Measurements from ENCODE around the gene RPL15.
"Not testable (repeated sequence)": the region's sequence is repeated elsewhere in the genome, so short reads cannot be mapped to it uniquely, and the experiment has no call there.

RPL15 gene

DNA sequence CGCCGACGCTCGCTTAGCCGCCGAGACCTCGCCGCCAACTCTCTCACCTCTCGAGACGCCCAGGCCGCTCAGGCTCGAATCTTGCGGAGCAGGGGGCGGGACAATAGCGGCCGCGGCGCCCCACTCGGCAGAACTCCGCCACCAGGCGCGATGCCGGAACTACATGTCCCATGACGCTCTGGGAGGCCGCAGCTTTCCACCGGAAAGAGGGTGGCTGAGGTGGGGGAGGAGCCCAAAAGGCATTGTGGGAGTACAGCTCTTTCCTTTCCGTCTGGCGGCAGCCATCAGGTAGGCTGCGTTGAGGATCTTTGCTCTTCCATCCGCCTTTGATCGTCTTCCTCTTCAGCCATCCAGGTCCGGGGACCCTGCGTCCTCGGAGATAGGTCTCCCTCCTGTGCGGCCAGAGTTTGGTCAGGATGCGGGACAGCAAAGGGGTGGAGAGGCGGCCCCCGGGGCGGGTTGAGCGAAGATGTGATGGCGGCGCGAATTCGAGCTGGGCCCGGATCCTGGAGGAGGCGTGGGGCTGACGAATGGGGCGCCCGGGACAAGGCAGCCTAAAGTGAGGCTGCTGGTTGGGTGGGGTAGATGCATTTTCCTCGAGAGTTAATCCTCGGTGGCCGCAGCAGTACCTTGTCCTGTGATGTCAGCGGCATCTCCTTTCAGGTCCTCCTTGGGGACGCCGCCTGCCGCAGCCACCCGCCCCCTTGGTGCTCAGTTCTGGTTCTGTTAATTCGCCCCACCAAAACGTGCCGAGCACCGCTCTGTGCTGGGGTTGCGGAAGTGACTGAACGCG is at the start of gene RPL15, which contains the start of gene NKIRAS1:
Gene RPL15, plus strand, starts transcription at position 247 of the 793 bp plus-strand sequence. CDS start 728 bp downstream, outside the sequence.
Gene NKIRAS1, minus strand, starts transcription at position 105 of the 793 bp plus-strand sequence. CDS start 6,086 bp downstream, outside the sequence.
- peak; percentile 98 for DNase-seq

DNA sequence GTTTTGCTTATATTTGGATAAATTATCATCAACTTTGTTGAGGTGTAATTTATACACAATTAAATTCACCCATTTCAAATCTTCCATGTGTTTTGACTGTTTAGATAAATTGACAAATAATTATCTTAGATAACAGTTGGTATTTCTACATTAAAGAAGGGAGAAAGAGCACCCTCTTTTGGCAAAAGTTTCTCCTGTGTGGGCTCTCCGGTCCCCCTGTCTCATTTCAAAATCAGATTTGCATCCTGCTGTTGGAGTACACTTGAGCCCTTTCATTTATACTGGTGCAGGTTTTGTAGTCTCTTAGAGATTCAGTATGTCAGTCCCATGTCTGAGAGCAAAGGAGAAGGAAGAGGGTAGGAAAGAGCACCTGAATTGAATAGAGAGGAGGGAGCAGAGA is 49.5 kb upstream of the RPL15 start:
- no peak for DNase-seq

DNA sequence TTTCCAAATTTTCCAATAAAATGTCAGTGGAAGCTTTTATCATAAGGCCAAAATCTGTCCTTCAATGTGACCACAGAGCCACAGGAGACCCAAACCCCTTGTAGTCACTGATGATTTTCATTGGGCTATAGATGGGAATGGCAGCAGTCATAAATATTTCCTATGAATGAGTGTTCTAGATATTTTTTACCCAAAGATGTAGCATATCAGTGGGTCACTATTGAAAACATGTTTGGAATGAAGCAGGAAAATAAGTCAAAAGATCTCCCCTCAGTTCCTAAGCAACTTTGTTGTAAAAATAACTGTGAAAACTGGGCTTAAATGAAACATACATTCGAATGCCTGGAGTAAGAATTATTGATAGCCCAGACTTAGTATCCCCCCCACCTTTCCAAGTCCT is 49.1 kb upstream of the RPL15 start:
- DNase-seq = peak; percentile 10

DNA sequence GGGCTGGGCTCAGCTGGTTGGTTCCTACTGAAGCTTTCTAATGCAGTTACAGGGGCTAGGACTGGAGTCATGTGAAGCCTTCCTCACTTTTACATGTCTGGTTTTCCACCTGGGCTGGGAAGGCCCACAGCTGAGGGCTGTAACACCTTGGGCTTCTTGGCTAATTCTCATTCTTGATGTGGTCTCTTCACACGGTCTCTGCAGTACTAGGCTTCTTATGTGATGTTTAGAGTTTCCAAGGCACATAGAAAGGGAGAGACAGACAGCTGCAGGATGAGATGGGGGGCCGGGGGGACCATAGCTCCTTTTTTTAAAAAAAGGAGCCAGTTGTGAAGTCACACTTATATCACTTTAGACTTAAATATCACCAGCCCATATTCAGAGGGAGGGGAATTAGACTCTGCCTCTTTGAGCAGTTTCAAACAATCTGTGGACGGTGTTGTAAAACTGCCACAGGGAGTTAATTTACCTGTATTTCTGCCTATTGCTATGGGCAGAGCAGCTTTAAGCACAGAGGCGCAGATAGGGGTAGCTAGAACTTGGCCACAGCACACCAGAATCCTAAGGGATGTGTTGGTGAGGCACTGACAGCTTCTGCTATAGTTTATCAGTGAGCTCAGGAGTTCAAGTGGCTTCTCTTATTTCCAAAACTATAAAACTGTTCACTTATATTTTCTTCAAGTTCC is 46.8 kb upstream of the RPL15 start:
- DNase-seq = no peak

DNA sequence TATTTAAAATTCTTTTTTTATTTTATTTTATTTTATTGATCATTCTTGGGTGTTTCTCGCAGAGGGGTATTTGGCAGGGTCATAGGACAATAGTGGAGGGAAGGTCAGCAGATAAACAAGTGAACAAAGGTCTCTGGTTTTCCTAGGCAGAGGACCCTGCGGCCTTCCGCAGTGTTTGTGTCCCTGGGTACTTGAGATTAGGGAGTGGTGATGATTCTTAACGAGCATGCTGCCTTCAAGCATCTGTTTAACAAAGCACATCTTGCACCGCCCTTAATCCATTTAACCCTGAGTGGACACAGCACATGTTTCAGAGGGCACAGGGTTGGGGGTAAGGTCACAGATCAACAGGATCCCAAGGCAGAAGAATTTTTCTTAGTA is 46.3 kb upstream of the RPL15 start:
- DNase-seq = not testable (repeated sequence)

DNA sequence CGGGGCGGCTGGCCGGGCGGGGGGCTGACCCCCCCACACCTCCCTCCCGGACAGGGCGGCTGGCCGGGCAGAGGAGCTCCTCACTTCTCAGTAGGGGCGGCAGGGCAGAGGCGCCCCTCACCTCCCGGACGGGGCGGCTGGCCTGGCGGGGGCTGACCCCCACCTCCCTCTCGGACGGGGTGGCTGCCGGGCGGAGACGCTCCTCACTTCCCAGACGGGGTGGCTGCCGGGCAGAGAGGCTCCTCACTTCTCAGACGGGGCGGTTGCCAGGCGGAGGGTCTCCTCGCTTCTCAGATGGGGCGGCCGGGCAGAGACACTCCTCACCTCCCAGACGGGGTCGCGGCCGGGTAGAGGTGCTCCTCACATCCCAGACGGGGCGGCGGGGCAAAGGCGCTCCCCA is 45.6 kb upstream of the RPL15 start:
- DNase-seq = not testable (repeated sequence)

DNA sequence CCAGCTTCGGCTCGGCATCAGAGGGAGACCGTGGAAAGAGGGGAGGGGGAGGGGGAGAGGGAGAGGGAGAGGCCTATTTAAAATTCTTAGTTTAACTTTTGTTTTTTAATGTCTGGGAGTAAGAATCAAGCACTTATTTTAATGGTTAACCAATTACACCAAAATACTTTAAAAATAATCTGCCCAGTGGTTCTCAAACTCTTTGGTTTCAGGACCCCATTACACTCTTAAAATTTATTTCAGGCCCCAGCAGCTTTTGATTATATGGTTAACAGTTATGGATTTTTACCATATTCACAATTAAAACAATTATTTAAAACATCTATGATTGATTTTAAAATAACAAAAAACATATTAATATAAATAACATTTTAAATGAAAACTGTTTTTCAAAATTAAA is 44.6 kb upstream of the RPL15 start:
- DNase-seq = no peak

DNA sequence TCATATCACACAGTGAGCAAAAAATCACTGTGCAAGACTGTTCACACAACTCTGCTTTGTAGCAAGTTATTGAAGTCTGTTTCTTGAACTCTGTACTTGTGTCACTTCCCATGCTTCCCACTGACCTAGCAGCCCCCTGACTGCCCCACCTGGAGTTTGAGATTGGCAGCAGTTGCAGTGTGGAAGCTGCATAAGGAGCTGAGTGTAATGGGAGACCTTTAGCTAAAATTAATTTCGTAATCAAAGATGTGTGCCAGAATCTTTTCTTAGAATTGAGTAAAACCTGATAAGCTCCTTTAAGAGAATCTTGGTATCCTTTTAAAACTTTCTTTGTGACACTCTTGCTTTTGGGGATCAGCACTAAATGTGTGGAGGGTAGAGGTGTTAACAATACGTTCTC is 43.0 kb upstream of the RPL15 start:
- peak; percentile 28 for DNase-seq

DNA sequence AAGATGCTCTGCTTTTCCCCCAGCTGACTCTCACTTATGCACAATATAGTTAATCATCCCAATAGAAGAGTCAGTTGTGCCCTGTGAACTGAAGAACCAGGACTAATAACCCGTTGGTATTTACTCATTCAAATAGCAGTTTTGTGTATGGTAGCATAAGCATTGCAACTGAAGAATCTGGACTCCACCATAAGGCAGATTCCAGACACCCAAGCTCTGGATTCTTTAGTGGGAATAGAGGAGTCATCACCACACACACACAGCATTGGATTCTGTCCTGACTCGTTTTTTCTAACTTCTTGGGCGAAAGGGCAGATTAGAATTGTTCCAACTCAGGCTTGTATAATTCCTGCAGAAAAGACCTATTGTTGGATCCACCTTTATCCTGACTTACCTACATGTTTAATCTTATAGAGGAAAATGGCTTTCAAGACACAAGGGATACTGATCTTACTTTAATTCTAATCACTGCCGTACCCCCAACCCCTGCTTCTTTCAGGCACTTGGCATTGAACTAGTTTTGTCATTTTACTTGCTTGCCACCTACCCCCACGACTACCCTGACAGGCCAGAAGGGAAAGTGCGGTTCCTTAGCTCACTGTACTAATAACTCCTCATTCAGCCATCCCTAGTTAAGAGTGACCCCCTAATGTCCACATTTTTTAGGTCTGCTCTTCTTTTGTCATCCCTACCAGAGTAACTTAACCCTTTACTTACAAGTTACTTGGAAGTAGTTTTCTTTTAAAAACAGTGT is 42.4 kb upstream of the RPL15 start:
- peak; percentile 87 for DNase-seq

DNA sequence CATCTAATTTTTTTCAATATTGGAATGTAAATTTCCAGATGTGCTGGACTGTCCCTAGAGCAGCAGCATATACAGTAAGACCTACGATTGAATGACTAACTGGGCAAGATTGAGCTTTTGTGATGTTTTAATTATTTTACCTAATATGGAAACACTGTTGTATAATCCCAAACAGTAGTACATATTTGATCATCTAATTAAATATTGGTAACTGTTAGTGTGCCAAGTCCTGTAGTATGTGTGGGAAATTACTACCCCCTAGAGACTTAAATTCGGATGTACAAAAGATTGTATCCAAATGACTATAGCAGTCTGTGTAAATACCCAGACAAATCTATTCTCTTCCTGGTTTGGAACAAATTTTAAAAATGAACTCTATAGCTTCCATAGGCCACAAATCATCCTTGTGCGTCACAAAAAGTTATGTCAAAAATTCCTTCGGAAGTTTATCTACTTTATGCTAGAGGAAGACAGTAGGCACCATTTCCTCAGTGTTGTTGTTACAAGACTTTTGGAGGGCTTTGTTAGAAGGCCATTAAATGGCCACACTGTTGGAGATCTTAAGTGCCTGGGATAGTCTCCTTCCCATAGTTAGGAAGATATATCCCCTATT is 41.7 kb upstream of the RPL15 start:
- DNase-seq = peak; percentile 72

DNA sequence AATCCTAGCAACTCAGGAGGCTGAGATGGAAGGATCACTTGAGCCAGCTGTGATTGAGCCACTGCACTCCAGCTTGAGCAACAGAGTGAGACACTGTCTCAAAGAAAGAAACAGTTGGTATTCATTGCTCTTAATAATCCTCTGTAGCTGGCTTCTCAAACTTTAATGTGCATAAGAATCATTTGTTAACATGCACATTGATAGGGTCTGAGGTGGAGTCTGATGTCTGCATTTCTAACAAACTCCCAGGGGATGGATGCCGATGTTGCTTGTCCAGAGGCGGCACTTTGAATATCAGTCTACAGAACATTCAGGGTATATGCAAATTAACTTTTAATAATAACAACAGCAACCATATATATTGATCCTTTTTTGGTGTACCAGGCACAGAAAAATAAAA is 40.0 kb upstream of the RPL15 start:
- DNase-seq = peak; percentile 23

DNA sequence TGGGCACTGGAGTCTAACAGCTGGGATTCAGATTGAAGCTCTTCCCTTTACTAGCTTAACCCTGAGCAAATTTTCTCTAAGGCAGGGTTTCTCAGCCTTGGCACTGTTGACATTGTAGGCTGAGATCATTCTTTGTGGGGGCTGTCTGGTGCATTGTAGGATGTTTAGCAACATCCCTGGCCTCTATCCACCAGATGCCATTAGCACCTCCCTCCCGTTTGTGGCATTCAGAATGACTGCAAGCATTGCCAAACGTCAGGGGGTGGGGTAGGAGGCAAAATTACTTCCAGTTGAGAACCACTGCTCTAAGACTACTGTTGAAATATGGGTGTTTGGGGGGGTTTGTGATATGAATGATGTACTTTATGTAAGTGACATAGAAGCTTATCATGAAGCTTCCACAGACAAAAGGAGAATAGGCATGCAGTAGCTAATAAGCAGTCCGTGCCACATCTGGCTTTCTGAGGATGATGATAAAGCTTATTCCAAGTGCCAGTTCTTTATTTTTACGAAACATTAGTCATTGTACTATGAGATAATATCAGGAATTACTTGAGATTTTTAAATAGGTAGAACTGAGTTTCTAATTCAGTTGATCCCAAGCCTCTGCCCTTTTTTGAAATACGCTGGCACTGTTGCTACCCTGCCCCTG is 39.5 kb upstream of the RPL15 start:
- DNase-seq = peak; percentile 90

DNA sequence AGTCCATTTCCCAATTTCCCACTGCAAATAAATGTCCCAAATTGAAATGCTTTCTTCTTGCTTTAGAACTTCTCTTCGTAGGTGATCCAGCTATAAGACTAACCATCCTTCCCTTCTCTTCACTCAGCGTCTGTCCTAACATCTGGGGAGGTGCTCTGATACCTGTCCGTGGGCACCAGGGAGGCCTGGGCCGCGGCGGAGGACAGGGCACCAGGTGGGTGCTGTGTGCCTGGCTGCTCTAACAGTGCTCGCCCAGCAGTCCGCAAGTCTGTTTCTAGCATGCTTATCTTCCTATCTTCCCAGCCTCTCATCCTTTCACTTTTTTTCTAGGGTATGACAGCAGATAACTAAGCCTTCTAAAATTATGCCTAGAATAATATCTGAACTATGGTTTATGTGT is 37.4 kb upstream of the RPL15 start:
- DNase-seq = no peak

DNA sequence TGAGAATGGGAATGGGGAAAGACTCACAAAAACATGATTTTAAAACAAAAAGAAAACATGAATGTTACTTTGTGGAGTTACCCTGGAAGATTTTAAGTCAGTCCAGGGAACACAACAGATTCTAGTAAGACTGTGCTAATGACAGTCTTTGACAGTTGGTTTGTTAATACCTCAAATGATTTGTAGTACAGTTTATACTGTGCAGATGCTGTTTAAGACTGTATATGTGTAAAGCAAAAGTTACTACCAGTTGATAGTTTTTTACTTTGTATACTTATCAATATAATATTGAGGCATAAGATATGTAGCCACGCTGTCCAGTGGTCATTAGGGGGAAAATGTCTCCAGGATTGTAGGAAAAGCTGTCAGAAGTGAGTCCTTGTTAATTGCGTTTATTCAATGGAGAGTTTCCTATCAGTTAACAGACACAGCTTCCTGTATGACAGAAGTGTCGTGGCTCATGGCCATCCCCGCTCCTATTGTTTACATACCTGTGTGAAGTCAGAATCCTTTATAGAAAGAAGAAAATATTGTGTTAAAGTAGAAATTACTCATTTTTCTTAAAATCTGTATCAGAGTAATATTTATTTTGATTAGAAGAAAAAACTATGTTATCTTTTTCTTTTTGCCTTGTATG is 36.1 kb upstream of the RPL15 start:
- no peak for DNase-seq

DNA sequence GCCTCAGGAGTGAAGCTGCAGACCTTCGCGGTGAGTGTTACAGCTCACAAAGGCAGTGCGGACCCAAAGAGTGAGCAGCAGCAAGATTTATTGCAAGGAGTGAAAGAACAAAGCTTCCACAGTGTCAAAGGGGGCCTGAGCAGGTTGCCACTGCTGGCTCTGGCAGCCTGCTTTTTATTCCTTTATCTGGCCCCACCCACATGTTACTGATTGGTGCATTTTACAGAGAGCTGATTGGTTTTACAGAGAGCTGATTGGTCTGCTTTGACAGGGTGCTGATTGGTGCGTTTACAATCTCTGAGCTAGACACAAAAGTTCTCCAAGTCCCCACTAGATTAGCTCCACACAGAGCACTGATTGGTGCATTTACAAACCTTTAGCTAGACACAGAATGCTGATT is 34.9 kb upstream of the RPL15 start:
- not testable (repeated sequence) for DNase-seq

DNA sequence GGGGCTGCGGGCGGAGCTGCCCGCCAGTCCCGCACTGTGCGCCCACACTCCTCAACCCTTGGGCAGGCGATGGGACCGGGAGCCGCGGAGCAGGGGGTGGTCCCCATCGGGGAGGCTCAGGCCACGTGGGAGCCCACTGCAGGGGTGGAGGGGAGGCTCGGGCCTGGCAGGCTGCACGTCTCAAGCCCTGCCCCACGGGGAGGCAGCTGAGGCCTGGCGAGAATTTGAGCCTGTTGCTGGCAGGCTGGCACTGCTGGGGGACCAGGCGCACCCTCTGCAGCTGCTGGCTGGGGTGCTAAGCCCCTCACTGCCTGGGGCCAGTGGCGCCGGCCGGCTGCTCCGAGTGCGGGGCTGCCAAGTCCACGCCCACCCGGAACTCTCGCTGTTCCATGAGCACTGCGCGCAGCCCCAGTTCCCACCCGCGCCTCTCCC is 34.4 kb upstream of the RPL15 start:
- DNase-seq = no peak

DNA sequence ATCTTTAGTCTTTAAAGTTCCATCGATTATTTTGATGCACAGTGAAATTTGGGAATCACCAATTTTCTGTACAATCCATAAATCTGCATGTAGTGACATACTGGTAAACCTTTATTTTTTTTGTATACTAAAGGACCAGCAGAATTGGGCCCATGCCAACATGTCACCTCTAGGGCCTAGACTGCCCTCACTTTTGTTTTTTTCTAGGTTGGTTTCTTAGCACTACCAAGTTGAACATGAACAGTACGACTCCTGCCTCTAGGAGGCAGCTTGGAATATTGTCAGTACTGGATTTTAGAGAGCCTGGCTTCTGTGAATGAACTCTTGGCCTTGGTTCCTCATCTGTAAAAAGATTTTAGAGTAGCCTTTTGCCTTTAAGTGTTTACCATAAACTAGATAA is 32.5 kb upstream of the RPL15 start:
- no peak for DNase-seq

DNA sequence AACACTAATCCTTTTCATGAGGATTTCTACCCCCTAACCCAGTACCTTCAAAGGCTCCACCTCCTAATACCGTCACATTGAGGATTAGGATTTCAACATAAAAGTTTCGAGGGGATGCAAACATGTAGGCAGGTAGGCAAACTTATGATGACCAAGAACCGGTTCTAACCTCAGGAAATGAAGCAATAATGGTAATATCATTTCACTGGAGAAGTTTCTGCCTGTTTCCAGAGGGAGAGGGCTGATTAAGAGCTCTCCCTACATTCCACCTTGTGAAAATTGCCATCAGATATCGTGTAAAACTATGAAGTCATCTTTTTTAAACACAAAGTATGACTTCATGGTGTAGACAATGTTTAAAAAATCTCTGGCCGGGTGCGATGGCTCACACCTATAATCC is 31.7 kb upstream of the RPL15 start:
- DNase-seq = no peak

DNA sequence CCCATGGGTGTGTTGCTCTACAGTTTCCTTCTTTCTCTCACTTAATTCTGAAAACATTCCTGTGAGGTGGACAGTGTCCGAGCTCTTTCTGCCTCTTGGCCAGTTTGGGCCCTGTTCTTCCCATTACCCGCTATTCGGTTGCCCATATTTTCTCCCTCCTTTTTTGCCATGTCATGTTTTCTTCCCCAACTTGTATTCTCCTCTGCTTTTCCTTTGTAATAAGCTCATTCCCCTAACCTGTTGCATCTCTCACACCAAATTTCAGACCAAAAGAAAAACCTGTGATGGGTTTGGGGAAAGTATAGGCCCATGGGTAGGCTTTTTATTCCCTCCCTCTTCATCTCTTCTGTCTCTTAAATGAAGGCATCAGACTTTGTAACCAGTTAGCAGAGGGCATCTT is 30.6 kb upstream of the RPL15 start:
- no peak for DNase-seq

DNA sequence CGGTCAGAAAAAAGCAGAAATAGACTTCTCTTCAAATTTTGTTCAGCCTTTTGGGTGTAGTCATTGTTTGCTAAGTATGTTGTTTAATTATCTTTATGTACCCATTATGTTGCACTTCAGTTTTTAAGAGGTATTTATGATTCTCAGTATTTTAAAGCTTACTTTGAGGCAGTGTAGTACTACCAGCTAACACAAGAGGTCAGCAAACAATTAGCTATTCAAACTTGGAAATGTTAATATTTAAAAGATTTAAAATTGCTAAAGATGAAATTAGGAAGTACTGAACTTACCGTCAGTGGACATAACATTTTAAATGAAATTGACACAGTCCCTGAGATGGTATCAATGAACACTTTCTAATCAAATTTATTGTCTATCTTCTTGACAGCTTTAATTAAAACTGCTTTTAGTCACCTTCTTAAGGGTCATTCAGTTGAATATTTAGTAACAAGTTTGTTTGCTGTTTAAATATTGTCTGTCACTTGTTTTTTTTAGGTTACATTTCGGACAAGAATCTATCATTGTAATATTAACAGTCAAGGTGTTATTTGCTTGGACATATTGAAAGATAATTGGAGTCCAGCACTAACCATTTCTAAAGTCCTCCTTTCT is 28.2 kb upstream of the RPL15 start:
- DNase-seq = peak; percentile 39

DNA sequence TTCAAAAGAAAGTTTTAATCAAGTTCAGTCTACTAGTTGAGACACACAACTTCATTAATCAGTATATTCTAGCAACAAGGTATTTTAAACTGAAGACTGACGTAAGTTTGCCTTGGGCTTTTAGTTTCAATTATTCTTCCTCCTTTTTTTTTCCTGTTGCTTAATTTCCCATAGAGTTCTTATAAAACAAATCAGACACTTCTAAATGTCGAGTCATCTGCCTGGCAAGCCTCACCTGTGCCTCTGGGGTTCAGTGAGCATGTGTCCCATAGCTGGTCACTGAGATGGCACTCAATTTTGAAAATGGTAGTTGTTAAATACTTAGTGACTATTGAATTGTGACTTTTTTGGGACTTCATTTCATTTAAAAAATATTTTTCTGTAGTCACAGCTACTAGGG is 27.5 kb upstream of the RPL15 start:
- no peak for DNase-seq

DNA sequence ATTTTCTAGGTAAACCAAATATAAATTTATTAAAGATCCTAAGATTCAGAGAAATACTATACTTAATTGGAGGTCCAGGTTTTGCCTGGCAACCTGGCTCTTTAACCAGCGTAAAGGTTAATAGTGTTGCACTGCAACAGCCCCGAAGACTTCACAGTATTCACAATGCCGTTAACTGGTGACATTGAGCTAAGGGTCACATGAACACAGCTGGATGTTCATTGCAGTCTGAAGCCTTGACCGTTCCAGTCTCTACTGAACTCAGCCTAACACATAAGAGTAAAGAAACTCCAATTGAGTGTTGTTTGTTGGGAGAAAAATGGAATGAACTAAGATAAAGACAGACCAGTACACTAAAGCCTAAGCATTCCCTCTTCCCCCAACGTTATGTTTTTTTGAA is 27.0 kb upstream of the RPL15 start:
- DNase-seq = no peak
